Thoracic aorta (tissue), 2 donors: ENCODE results near the gene POU6F2. TPM values are rescaled to one million over a fixed set of nuclear protein-coding genes. Genes with fewer than 3 reads are reported as not detected.

Experiments used
- ATAC-seq: fragments of 150-250 bp; one replicate; pipeline ENCODE4 v1.8.0; 2017; ENCODE audit warnings: low read depth; ENCODE audit not compliant: insufficient number of reproducible peaks, low FRiP score
- DNase-seq: peaks from one replicate; pipeline ENCODE4 v3.0.0-alpha.2; 2020; ENCODE audit warnings: low spot score
- H3K27ac ChIP-seq, 2 donors: fragments of 200-600 bp; sonication (generic); 1 replicate in 1 of 2; 2 replicates in 1 of 2; pipeline ENCODE4 v1.5.1; 2016; ENCODE audit warnings: mild to moderate bottlenecking in 2 of 2, moderate library complexity in 2 of 2
- H3K27me3 ChIP-seq: fragments of 200-600 bp; sonication (generic); replicated peaks from 2 replicates; pipeline ENCODE4 v1.6.0; 2016; ENCODE audit warnings: mild to moderate bottlenecking; ENCODE audit not compliant: insufficient read depth
- H3K36me3 ChIP-seq: fragments of 200-600 bp; sonication (generic); one replicate; pipeline ENCODE4 v1.5.1; 2016
- H3K4me1 ChIP-seq, 2 donors: fragments of 200-600 bp; sonication (generic); 1 replicate in 1 of 2; 2 replicates in 1 of 2; pipeline versions ENCODE4 v1.5.1 to v1.6.0; 2016; ENCODE audit warnings: low read depth in 2 of 2, mild to moderate bottlenecking in 1 of 2; ENCODE audit not compliant: control insufficient read depth in 1 of 2
- H3K4me3 ChIP-seq: fragments of 200-600 bp; sonication (generic); 2 replicates; pipeline ENCODE4 v1.5.1; 2016; ENCODE audit warnings: mild to moderate bottlenecking
- H3K9me3 ChIP-seq: fragments of 200-600 bp; sonication (generic); 2 replicates; pipeline ENCODE4 v1.5.1; 2016
- CTCF ChIP-seq: fragments of 200-600 bp; sonication (generic); IDR thresholded peaks from one replicate; pipeline ENCODE4 v1.5.1; 2019; ENCODE audit warnings: antibody characterized with exemption
- total RNA-seq, 2 donors: library from RNA; depleted of rRNA; stranded (reverse); fragments of >200 nt; gene quantifications; one replicate each; pipeline versions ENCODE4 v1.1.0 to v1.2.3, GENCODE V29; 2016

Gene POU6F2
- total RNA-seq, 2 donors from 2014 or later = not detected

DNA sequence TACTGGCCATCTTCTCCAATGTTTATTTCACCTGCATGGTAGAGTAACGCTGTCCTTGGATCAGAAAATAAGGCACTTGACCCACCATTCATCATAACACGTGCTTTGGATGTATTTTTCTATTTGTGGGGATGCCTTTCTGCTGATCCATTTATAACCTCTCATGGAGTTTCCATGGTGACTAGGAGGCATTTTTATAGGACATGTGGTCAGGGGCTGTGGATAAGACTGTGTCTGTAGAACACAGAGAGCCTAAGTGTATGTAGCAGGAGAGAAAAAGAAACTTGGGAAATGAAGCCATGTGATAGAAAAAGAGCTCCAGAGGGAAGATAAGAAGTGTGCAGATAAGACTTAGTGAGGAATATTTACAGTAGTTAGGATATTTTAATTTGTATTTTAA lies 184.2 kb downstream of the POU6F2 start:
- TF ChIP-seq CTCF = no peak
- H3K27ac ChIP-seq = no peak overlapping the region

DNA sequence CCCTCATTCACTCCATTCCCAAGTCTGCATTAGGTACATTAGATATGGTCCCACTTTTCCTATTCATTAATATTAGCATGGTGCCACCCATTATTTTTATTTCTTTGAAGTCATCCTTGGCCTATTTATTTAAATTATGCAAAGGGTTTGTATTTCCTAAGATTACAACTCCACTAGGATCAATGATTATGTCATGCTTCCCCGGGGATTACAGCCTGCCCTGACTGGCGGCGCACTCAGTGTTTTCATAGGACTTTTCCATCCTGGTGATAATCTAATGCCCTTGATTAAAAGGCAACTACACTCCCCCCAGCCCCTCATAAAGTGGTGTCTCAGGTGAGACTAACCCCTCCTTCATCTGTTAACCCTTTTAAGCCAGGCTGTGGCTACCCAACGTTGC lies 187.2 kb downstream of the POU6F2 start:
- no peaks in the 10 kb centered on the region for H3K36me3 ChIP-seq
- no peaks in the 10 kb centered on the region for H3K4me1 ChIP-seq
- H3K27ac ChIP-seq = no peak overlapping the region
- H3K27me3 ChIP-seq = no peaks in the 10 kb centered on the region
- no peak for TF ChIP-seq CTCF
- no peaks in the 10 kb centered on the region for H3K9me3 ChIP-seq
- DNase-seq = no peak
- H3K4me3 ChIP-seq = no peak overlapping the region
- no peak for ATAC-seq

More for the DNA sequence above, 184.2 kb downstream of the POU6F2 start:
- no peak for ATAC-seq
- no peaks in the 10 kb centered on the region for H3K27me3 ChIP-seq
- H3K4me3 ChIP-seq = no peak overlapping the region
- no peaks in the 10 kb centered on the region for H3K4me1 ChIP-seq
- no peaks in the 10 kb centered on the region for H3K9me3 ChIP-seq
- H3K36me3 ChIP-seq = no peaks in the 10 kb centered on the region
- DNase-seq = no peak

GRCh38 chr7:39168403-39169098 lies 190.8 kb downstream of the POU6F2 start:
- no peaks in the 10 kb centered on the region for H3K27me3 ChIP-seq
- H3K36me3 ChIP-seq = no peaks in the 10 kb centered on the region
- ATAC-seq (no peak), DNase-seq (no peak)
- no peak overlapping the region for H3K4me3 ChIP-seq
- no peak for TF ChIP-seq CTCF
- H3K27ac ChIP-seq = no peak overlapping the region
- no peaks in the 10 kb centered on the region for H3K4me1 ChIP-seq
- H3K9me3 ChIP-seq = no peaks in the 10 kb centered on the region

GRCh38 chr7:39172137-39172536 lies 194.4 kb downstream of the POU6F2 start:
- no peak overlapping the region for H3K27ac ChIP-seq

DNA sequence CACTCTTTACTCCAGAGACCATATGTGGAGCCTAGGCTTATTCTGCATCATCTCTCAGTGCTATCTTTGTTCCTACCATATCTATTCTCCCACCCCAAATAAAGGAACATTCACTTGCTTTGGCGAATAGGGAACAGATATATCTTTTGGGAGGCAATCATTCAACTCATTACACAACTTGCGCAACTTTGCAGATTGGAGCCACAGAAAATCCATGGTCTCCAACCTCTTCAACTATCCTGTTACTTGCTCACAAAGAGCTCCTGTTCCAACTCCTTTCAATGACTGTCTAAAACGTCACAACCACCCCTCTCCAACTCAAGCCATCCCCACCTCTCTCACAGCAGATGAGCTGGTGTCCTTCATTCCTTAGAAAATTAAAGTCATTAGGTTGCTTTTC lies 203.7 kb downstream of the POU6F2 start:
- H3K27ac ChIP-seq = no peak overlapping the region
- TF ChIP-seq CTCF = no peak
- H3K36me3 ChIP-seq = no peaks in the 10 kb centered on the region
- H3K4me3 ChIP-seq = no peak overlapping the region
- no peak for ATAC-seq
- no peaks in the 10 kb centered on the region for H3K4me1 ChIP-seq
- H3K9me3 ChIP-seq = no peaks in the 10 kb centered on the region
- H3K27me3 ChIP-seq = no peaks in the 10 kb centered on the region
- DNase-seq = no peak

More at GRCh38 chr7:39172137-39172536, 194.4 kb downstream of the POU6F2 start:
- H3K27me3 ChIP-seq = no peaks in the 10 kb centered on the region
- H3K9me3 ChIP-seq = no peaks in the 10 kb centered on the region
- ATAC-seq (no peak), DNase-seq (no peak)
- H3K36me3 ChIP-seq = no peaks in the 10 kb centered on the region
- H3K4me1 ChIP-seq = no peaks in the 10 kb centered on the region
- TF ChIP-seq CTCF = no peak
- no peak overlapping the region for H3K4me3 ChIP-seq
